GM18511 (cell line): Measurements from ENCODE around the gene MYO5A.
"Not testable (repeated sequence)": the region's sequence is repeated elsewhere in the genome, so short reads cannot be mapped to it uniquely, and the experiment has no call there.

Experiments used
- ATAC-seq: cut with Tn5 transposase; IDR thresholded peaks from one replicate; pipeline ENCODE4 v1.9.1; 2021; ENCODE audit warnings: mild to moderate bottlenecking, moderate library complexity; ENCODE audit not compliant: unreplicated experiment

MYO5A gene

DNA sequence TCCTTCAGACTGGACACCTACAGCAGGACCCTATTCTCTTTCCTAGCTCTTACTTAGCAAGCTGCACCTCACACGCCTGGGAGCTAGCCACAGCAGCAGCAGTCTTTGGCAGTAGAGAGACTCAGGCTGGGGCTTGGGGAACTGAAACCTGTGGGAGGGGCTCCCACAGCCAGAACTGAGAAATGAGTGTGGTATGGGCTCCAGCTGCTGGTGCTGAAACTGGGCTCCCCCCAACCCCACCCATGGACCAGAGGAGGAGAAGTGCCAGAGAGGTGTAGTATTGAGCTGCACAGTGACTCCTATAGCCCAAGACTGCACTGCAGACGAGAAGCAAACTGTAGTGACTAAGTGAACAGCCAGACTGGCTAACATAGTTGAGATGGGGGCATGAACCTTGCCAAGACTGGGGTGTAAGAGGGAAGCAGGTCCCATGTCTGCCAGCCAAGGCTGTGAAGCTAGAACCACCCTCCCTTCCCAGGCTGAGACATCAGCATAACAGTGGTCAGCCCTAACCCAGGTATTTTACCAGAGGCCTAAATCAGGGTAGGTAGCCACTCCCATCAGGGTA is 62.5 kb downstream of the MYO5A start:
- peak; percentile 92 for ATAC-seq

DNA sequence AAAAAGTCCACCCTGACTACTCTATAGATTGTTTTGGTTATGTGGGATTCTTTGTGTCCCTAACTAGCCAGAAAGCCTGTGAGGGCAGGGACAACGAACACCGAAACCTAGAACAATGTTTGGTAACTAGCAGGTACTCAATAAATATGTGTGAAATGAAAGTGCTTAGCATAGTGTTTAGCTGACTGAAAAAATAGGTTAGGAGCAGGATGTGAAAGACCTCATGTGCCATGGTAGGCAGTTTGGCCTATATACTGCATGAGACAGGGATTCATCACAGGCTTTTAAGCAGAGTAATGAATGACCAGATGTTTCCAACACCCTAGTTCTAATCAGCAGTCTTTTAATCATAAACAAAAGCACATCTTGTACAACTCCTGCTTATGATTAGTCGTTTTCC is 64.2 kb downstream of the MYO5A start:
- ATAC-seq, result peak; percentile 65

DNA sequence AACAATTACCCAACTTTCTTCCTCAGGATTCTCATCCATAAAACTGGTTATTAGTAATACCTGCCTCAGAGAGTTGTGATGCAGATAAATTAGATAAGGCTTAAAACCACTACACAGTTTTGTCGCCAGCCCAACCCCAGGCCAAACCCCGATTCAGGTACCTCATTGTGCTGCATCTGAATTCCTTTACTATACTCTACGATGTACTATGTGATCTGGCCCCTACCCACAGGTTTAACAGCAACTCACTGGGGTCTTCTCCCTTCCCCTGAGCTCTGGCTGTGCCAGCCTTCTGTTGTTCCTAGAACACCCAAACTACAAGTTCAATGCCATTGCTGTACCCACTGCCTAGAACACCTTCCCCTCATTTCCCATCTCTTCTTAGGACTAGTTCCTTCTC is 64.6 kb downstream of the MYO5A start:
- ATAC-seq, result peak; percentile 0

DNA sequence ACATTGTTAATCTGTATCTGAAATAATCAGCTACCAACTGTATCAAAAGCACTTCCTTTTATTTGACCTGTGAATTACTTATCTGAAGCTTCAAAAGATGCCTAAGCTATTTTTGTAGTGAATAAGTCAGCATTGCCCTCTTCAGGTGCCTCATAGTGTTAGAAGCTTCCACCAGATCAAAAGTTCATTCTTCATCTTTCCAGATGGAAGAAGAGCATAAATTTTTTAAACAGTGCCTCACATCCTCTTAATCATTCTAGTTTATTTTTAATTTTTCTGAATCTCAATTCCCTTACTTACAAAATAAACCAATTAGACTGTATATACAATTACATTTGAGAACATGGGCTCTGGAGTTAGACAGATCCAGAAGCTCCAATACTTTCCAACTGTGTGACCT is 65.0 kb downstream of the MYO5A start:
- no peak for ATAC-seq

DNA sequence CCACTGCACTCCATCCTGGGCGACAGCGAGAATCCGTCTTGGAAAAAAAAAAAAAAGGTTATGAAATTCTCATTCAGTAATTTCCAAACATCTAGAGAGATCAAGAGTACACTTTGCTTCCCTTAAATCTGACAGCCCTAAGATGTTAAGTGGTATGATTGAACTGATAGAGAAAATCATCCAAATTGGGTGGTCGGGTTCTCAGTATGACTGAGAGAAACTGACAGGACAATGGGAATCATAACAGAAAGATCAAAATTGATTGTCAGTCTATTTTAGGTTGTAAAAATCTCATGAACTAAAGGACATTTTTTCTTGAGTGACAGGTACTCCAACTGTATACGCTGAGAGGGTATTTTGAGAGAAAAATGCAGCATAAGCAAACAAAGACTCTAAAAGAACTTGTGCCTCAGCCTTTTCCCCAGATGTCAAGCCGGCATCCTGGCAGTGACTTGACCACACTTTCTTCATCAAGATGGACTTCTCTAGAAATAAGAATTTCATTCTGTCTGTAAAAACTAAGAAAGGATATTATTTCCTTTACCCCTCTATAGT is 65.8 kb downstream of the MYO5A start:
- no peak for ATAC-seq

DNA sequence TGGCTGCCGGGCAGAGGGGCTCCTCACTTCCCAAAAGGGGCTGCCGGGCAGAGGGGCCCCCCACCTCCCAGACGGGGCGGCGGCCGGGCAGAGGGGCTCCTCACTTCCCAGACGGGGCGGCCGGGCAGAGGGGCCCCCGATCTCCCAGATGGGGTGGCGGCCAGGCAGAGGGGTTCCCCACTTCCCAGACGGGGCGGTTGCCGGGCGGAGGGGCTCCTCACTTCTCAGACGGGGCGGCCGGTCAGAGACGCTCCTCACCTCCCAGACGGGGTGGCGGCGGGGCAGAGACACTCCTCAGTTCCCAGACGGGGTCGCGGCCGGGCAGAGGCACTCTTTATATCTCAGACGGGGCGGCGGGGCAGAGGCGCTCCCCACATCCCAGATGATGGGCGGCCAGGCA is 69.0 kb downstream of the MYO5A start:
- ATAC-seq, result not testable (repeated sequence)

DNA sequence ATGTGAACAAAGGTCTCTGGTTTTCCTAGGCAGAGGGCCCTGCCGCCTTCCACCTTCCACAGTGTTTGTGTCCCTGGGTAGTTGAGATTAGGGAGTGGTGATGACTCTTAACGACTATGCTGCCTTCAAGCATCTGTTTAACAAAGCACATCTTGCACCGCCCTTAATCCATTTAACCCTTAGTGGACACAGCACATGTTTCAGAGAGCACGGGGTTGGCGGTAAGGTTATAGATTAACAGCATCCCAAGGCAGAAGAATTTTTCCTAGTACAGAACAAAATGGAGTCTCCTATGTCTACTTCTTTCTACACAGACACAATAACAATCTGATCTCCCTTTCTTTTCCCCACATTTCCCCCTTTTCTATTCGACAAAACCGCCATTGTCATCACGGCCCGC is 69.4 kb downstream of the MYO5A start:
- not testable (repeated sequence) for ATAC-seq

DNA sequence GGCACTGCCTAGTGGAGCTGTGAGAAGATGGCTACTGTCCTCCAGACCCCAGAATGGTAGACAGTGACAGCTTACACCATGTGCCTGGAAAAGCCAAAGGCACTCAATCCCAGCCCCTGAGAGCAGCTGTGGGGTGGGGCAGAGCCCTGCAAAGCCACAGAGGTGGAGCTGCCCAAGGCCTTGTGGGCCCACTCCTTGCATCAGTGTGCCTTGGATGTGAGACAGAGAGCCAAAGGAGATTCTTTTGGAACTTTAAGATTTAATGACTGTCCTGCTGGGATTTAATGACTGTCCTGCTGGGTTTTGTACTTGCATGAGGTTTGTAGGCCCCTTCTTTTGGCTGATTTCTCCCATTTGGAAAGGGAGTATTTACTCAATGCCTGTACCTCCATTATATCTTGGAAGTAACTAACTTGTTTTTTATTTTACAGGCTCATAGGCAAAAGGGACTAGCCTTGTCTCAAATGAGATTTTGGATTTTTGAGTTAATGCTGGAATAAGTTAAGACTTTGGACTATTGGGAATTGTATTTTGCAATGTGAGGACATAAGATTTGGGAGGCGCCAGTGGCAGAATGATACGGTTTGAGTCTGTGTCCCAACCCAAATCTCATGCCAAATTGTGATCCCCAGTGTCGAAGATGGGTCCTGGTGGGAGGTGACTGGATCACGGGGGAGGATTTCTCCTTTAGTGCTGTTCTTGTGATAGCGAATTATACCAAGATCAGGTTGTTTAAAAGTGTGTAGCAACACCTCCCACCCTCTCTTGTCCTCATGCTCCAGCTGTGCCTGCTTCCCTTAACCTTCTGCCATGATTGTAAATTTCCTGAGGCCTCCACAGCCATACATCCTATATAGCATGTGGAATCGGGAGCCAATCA is 80.4 kb downstream of the MYO5A start:
- no peak for ATAC-seq

DNA sequence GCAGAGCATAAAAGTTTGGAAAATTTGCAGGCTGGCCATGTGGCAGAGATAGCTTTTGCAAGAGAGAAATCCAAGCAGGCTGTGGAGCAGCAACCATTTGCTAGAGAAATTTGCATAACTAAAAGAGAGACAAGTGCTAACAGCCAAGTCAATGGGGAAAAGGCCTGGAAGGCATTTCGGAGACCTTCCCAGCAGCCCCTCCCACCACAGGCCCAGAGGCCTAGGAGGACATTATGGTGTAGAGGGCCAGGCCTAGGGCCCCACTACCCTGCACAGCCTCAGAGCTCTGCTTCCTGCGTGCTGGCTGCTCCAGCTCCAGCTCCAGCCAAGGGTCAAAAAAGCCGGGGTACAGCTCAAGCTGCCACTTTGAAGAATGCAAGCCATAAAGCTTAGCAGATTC is 82.7 kb downstream of the MYO5A start:
- ATAC-seq, result no peak

DNA sequence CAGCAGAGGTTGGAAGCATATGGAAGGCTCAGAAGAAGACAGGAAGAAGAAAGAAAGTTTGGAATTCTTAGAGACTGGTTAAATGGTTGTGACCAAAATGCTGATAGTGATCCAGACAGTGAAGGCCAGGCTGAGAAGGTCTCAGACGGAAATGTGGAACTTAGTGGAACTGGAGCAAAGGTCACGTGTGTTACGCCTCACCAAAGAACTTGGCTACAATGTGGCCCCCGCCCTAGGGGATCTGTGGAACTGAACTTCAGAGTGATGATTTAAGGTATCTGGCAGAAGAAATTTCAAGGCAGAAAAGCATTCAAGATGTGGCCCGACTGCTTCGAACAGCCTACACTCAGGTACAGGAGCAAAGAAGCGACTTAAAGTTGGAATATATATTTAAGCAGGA is 83.1 kb downstream of the MYO5A start:
- ATAC-seq, result no peak

DNA sequence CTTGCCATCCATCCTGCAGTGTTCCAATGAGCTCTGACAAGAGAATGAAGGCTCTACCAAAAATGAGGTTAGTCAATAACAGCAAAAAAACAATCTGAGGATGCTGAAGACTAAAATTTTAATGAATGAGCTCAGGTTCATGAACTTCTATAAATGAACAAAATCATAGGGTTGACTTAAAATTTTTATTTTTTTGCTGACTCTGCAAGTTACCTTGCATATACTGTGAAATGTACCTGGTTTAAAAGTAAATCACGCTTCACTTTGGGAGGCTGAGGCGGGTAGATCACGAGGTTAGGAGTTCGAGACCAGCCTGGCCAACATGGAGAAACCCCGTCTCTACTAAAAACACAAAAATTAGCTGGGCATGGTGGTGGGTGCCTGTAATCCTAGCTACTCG is 85.5 kb downstream of the MYO5A start:
- ATAC-seq, result not testable (repeated sequence)

DNA sequence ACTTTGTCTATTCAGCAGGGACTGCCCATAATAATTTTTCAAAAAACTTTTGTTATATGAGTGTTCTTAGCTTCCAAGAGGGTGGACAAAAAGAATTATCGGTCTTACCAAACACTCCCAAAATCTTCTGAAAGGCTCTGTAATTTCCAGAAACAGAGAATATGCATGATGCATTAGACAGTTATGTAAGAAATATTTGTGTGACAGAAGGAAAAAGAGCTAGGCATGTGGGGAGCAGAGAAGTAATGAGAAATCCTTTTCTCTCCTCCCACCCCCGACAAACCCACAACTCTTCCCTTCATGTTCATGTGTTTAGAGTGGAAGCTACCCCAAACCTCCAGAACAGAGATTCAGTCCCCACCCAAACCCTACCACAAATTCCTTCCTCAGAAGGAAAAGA is 86.8 kb downstream of the MYO5A start:
- ATAC-seq, result no peak

DNA sequence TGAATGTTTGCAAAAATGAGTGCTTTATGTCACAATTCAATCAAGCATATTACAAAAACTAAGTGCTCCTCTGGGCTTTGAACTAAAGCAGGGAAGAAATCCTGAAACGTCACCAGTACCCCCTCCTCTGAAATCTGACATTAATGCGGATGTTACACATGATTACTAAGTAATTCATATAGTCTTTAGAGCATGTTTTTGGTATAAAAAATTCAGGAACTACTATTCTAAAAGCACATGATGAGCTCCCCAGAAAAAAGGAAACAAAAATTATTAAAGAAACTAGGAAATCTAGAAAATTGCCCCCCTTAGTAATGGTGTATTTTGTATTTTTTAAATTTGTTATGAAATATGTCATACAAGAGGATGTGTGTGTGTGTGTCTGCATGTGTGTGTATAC is 87.7 kb downstream of the MYO5A start:
- ATAC-seq, result no peak

DNA sequence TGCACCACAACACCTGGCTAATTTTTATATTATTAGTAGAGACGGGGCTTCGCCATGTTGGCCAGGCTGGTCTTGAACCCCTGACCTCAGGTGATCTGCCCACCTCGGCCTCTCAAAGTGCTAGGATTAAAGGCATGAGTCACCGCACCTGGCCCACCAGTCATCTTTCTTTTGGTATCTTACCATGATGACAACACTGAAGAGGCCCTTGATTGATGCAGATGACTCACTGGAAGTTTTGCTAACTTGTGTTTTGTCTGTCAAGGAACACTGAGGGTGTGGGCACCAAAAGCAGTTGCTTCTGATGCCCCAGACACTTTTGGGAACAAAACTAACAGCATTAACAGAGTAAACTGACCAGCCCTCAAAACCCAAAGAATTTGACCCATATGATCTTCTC is 88.3 kb downstream of the MYO5A start:
- ATAC-seq, result no peak

DNA sequence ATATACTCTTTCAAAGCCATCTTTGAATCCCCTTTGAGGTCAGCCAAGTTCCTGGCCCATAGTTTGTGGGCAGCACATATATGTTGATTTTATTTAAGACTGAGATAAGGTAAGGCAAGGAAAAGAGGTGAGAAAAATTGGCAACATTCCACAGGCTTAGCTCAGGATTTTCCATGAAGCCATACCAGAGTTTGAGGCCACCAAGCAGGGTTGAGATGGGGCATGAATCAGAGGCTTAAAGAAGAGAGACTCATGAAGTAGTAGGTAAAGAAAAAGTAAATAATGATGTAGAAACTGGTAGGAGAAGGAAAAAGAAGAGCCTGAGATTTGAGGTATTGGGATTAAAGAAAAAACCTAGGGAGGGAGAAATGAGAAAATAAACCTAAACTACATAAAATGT is 89.2 kb downstream of the MYO5A start:
- ATAC-seq, result no peak

DNA sequence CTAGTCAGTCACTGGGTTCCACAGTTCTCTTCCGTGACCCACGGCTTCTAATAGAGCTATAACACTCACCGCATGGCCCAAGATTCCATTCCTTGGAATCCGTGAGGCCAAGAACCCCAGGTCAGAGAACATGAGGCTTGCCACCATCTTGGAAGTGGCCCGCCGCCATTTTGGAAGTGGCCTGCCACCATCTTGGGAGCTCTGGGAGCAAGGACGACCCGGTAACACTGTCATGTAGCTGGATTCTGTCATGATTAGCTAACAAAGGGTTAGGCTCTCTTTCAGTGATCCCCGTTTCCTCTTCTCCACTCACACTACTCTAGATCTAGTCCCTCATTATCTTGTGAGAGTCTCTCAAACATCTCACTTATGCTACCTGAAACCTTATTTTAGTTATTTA is 89.6 kb downstream of the MYO5A start:
- ATAC-seq, result not testable (repeated sequence)

DNA sequence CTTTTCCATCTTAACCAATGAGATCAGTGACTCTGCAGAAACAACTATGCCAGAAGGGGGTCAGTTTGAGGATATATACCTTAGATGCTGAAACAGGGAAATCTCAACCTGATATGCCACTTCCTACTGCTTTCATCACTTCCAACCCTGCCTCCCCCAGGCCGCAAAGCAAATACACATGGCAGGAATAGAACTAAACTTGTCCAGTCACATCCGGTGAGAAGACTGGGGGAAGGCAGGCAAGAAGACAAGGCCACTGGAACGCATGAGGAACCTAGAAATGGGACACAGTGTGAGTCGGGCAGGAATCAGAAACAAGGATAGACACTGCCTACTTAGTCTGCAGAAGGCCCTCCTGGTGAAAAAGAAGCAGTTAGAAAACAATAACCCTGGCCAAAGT is 90.6 kb downstream of the MYO5A start:
- ATAC-seq, result no peak

DNA sequence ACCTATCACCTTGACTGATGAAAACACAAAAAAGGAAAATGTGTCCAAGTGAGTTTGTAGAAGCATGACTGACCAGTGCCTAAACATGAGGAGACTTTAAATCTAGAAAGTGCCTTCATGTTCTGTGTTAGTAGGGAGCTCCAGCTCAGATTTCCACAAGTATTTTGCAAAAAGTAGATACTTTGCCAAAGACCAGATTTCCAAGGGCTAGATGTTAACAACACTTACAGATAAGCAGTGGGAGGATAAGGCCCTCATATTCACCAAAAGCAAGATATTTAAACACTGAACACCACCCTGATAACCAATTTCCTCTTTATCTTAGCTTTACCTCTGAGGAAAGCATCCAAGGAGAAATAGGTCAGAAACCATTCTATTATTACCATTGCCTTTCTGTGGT is 91.0 kb downstream of the MYO5A start:
- no peak for ATAC-seq

DNA sequence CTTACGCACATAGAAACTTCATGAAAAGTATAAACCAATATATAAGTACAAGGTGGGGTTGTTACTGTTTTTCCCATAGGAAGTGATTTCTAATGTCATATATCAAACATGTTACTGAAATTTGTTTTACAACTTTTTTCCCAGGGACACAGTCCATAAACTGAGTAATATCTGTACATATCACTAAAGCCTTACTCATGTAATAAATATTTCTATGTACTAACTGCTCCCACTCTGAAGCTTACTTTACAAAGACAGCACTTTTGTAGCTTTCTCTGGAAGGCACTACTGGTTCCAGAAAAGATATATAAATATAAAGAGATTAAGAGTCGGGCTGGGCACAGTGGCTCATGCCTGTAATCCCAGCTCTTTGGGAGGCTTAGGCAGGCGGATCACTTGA is 91.7 kb downstream of the MYO5A start:
- no peak for ATAC-seq

DNA sequence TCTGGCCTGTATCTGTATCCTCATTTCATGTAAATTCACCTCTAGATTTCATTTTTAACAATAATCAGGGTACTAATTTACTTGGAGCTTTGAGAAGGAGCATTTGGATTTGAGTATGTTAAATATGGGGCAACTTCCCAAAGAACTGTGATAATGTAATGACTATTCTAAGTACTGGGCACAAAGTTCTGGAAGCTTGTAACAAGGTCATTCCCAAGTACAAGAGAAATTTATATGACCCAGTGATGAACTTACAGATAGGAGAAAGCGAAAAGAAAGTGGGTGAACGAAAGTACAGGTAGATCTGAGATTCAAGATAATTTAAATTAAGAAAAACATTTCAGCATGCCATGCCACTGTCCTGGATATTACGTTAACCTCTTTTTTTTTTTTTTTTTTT is 93.8 kb downstream of the MYO5A start:
- no peak for ATAC-seq

DNA sequence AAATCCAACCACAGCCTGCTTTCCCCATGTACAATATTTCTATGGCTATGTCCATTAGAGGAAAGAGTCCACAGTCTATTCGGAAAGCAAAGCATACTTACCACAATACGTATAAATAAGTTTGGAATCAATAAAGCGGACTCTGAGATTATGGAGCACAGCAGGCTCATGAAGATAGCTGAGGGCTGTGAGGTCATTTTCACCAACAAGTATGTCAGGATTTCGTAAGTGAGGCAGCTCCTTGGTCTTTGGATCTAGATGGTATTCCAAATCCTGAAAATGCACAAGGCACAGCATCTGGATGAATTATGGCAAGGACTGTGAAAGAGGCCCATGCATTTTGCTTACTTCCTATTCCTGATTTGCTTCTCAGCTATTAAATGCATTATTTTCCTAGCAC is 100.4 kb downstream of the MYO5A start:
- ATAC-seq, result no peak

DNA sequence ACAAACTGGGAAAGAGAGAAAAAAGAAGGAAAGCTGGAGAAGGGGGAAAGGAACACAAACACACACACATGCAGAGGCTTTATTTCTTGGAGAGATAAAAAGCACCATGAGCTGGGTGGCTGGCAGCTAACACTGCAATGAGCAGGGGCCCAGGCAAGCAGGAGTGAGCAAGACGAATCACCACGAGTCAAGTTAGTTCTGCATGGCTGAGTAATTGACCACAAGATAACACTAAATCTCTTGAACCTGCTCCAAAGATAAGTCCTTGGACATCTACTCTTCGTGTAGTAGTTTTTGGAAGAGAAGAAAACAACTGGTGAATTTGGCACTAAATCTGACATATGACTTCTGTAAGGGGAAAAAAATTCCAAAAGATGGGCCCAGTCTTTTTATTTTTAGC is 100.9 kb downstream of the MYO5A start:
- ATAC-seq, result peak; percentile 58
